ENCODE results near the gene CEP83. TPM values are rescaled to one million over a fixed set of nuclear protein-coding genes. Genes with fewer than 3 reads are reported as not detected.

Gene CEP83
- total RNA-seq, 1 donor from 2014 or later, result 30.3 TPM

Other genes with a start within 250 kb of the CEP83 start
- gene TMCC3, start 190.7 kb upstream of the CEP83 start, total RNA-seq (ENCODE audit: insufficient read depth, low replicate concordance), result 11.6 TPM

Data from umbilical cord (tissue), 1 donor.